Nephron (organoid): ENCODE results near the gene MYOM3.

ENCODE experiments used
- H3K27ac Mint-ChIP-seq, 3 experiments: 2 replicates each; pipeline ENCODE4 v1.8.0; 2020; ENCODE audit warnings: mixed read lengths in 3 of 3, mild to moderate bottlenecking in 2 of 3, moderate library complexity in 1 of 3
- H3K27me3 Mint-ChIP-seq: 2 replicates; pipeline ENCODE4 v1.8.0; 2021; ENCODE audit warnings: low read depth, mild to moderate bottlenecking, moderate library complexity, mixed read lengths
- H3K36me3 Mint-ChIP-seq: 2 replicates; pipeline ENCODE4 v1.8.0; 2020; ENCODE audit warnings: low read depth, mixed read lengths
- H3K4me1 Mint-ChIP-seq: 2 replicates; pipeline ENCODE4 v1.8.0; 2020; ENCODE audit warnings: mixed read lengths
- H3K4me3 Mint-ChIP-seq, 3 experiments: 2 replicates each; pipeline ENCODE4 v1.8.0; 2020; ENCODE audit warnings: mild to moderate bottlenecking in 3 of 3, mixed read lengths in 3 of 3, moderate library complexity in 2 of 3
- H3K9me3 Mint-ChIP-seq: 2 replicates; pipeline ENCODE4 v1.8.0; 2020; ENCODE audit warnings: mixed read lengths
- CTCF ChIP-seq, 3 experiments: fragments of 200-600 bp; sonication (generic); IDR thresholded peaks; one replicate each; pipeline ENCODE4 v1.5.0; 2021; ENCODE audit warnings: antibody characterized with exemption in 3 of 3; ENCODE audit not compliant: unreplicated experiment in 3 of 3

MYOM3 gene

GRCh38 chr1:24100945-24101737 is 10.8 kb downstream of the MYOM3 start:
- peak overlapping the region; percentile 66 to 95 (median 92) for H3K27ac Mint-ChIP-seq
- no peaks in the 10 kb centered on the region for H3K36me3 Mint-ChIP-seq
- H3K4me3 Mint-ChIP-seq, result no peak overlapping the region
- no peak for TF ChIP-seq CTCF (IDR thresholded peaks at IDR 0.05; ENCODE audit: unreplicated experiment in 3 of 3)
- no peaks in the 10 kb centered on the region for H3K9me3 Mint-ChIP-seq
- H3K4me1 Mint-ChIP-seq, result peaks cover 63% of the 10 kb centered on the region
- peaks cover under 1% of the 10 kb centered on the region for H3K27me3 Mint-ChIP-seq

- Mint-ChIP-seq H3K27ac (peak overlapping the region; percentile 82 to 94 (median 84)), H3K4me1 (peaks cover 66% of the 10 kb centered on the region), H3K9me3 (no peaks in the 10 kb centered on the region), H3K36me3 (peaks cover 4% of the 10 kb centered on the region), H3K4me3 (no peak overlapping the region), H3K27me3 (peaks cover 4% of the 10 kb centered on the region)
- no peak for TF ChIP-seq CTCF (IDR thresholded peaks at IDR 0.05; ENCODE audit: unreplicated experiment in 3 of 3)
Measured at GRCh38 chr1:24098943-24099638, 12.8 kb downstream of the MYOM3 start.

- Mint-ChIP-seq H3K9me3 (no peaks in the 10 kb centered on the region), H3K27me3 (peaks cover 8% of the 10 kb centered on the region), H3K4me3 (no peak overlapping the region), H3K36me3 (peaks cover 4% of the 10 kb centered on the region), H3K4me1 (peaks cover 56% of the 10 kb centered on the region), H3K27ac (peak overlapping the region in 1 of 3 experiments; percentile 41)
- no peak for TF ChIP-seq CTCF (IDR thresholded peaks at IDR 0.05; ENCODE audit: unreplicated experiment in 3 of 3)
Measured at GRCh38 chr1:24098102-24098501, 13.8 kb downstream of the MYOM3 start.

- H3K36me3 Mint-ChIP-seq, result peaks cover 4% of the 10 kb centered on the region
- peaks cover 8% of the 10 kb centered on the region for H3K27me3 Mint-ChIP-seq
- H3K4me1 Mint-ChIP-seq, result peaks cover 54% of the 10 kb centered on the region
- TF ChIP-seq CTCF (IDR thresholded peaks at IDR 0.05; ENCODE audit: unreplicated experiment in 3 of 3), result no peak
- H3K4me3 Mint-ChIP-seq, result no peak overlapping the region
- H3K27ac Mint-ChIP-seq, result peak overlapping the region in 1 of 3 experiments; percentile 41
- no peaks in the 10 kb centered on the region for H3K9me3 Mint-ChIP-seq
Measured at GRCh38 chr1:24097663-24098062, 14.3 kb downstream of the MYOM3 start.

GRCh38 chr1:24096739-24097103 is 15.2 kb downstream of the MYOM3 start:
- Mint-ChIP-seq H3K36me3 (peaks cover 4% of the 10 kb centered on the region), H3K9me3 (no peaks in the 10 kb centered on the region), H3K27me3 (peaks cover 8% of the 10 kb centered on the region), H3K27ac (peak overlapping the region in 2 of 3 experiments; percentile 30 to 47), H3K4me3 (peak overlapping the region in 1 of 3 experiments; percentile 58), H3K4me1 (peaks cover 46% of the 10 kb centered on the region)
- no peak for TF ChIP-seq CTCF (IDR thresholded peaks at IDR 0.05; ENCODE audit: unreplicated experiment in 3 of 3)
